H9 (cell line): Measurements from ENCODE around the gene ITPK1. TPM values are rescaled to one million over a fixed set of nuclear protein-coding genes. Genes with fewer than 3 reads are reported as not detected.

ENCODE experiments used
- DNase-seq: peaks from one replicate; pipeline ENCODE4 v3.0.0-alpha.2; 2017
- H2AFZ ChIP-seq: one replicate; pipeline ENCODE4 v1.6.1; 2013; ENCODE audit warnings: mild to moderate bottlenecking, low read length, control low read depth, moderate library complexity
- H2AK5ac ChIP-seq: 2 replicates; pipeline ENCODE4 v1.6.1; 2013; ENCODE audit warnings: low read length, control low read depth, mixed read lengths; ENCODE audit not compliant: insufficient read length
- H2BK120ac ChIP-seq: one replicate; pipeline ENCODE4 v1.6.1; 2013; ENCODE audit warnings: low read depth, mild to moderate bottlenecking, low read length, control low read depth, inconsistent platforms; ENCODE audit not compliant: poor library complexity, severe bottlenecking
- H2BK12ac ChIP-seq: 2 replicates; pipeline ENCODE4 v1.6.1; 2013; ENCODE audit warnings: low read length, control low read depth, mixed read lengths, low read depth; ENCODE audit not compliant: insufficient read length
- H2BK15ac ChIP-seq: 2 replicates; pipeline ENCODE4 v1.6.1; 2013; ENCODE audit warnings: low read depth, low read length, control low read depth
- H2BK20ac ChIP-seq: one replicate; pipeline ENCODE4 v1.6.1; 2013; ENCODE audit warnings: low read depth, mild to moderate bottlenecking, low read length, control low read depth, inconsistent platforms; ENCODE audit not compliant: poor library complexity, severe bottlenecking
- H2BK5ac ChIP-seq: 2 replicates; pipeline ENCODE4 v1.6.1; 2013; ENCODE audit warnings: low read length, control low read depth, mixed read lengths; ENCODE audit not compliant: insufficient read length
- H3K14ac ChIP-seq: 2 replicates; pipeline ENCODE4 v1.6.1; 2013; ENCODE audit warnings: low read length, control low read depth; ENCODE audit not compliant: insufficient read depth
- H3K18ac ChIP-seq: 2 replicates; pipeline ENCODE4 v1.6.1; 2013; ENCODE audit warnings: low read depth, mild to moderate bottlenecking, mixed read lengths, low read length, control low read depth; ENCODE audit not compliant: insufficient read length
- H3K23ac ChIP-seq: 2 replicates; pipeline ENCODE4 v1.6.1; 2013; ENCODE audit warnings: low read length, control low read depth, mixed read lengths, low read depth; ENCODE audit not compliant: insufficient read length
- H3K23me2 ChIP-seq: 2 replicates; pipeline ENCODE4 v1.6.1; 2013; ENCODE audit warnings: low read depth, mild to moderate bottlenecking, mixed read lengths, low read length, control low read depth; ENCODE audit not compliant: insufficient read length, poor library complexity, severe bottlenecking
- H3K27ac ChIP-seq: 2 replicates; pipeline ENCODE4 v1.5.1; 2013; ENCODE audit warnings: low read length, control low read depth, mixed read lengths, low read depth; ENCODE audit not compliant: insufficient read length
- H3K27me3 ChIP-seq: 2 replicates; pipeline ENCODE4 v1.6.1; 2013; ENCODE audit warnings: low read length, control low read depth, inconsistent platforms; ENCODE audit not compliant: insufficient read depth
- H3K4ac ChIP-seq: 2 replicates; pipeline ENCODE4 v1.6.1; 2013; ENCODE audit warnings: low read depth, mild to moderate bottlenecking, control low read depth, inconsistent platforms, low read length, moderate library complexity
- H3K4me1 ChIP-seq: 2 replicates; pipeline ENCODE4 v1.6.1; 2013; ENCODE audit warnings: low read length, control low read depth, inconsistent platforms; ENCODE audit not compliant: insufficient read depth
- H3K4me2 ChIP-seq: 2 replicates; pipeline ENCODE4 v1.6.1; 2013; ENCODE audit warnings: low read length, control low read depth, mixed read lengths; ENCODE audit not compliant: insufficient read length, insufficient read depth
- H3K56ac ChIP-seq: 2 replicates; pipeline ENCODE4 v1.6.1; 2013; ENCODE audit warnings: low read depth, mild to moderate bottlenecking, mixed read lengths, low read length, control low read depth; ENCODE audit not compliant: insufficient read length
- H3K79me1 ChIP-seq: 2 replicates; pipeline ENCODE4 v1.6.1; 2013; ENCODE audit warnings: low read depth, mild to moderate bottlenecking, moderate library complexity, low read length, control low read depth, inconsistent platforms; ENCODE audit not compliant: insufficient read depth, poor library complexity, severe bottlenecking
- H3K79me2 ChIP-seq: 2 replicates; pipeline ENCODE4 v1.6.1; 2013; ENCODE audit warnings: low read length, control low read depth, inconsistent platforms; ENCODE audit not compliant: insufficient read depth
- H3K9ac ChIP-seq: 2 replicates; pipeline ENCODE4 v1.6.1; 2013; ENCODE audit warnings: low read length, control low read depth, mixed read lengths; ENCODE audit not compliant: insufficient read length; ENCODE audit errors: extremely low read depth
- H3K9me3 ChIP-seq: one replicate; pipeline ENCODE4 v1.6.1; 2013; ENCODE audit warnings: low read depth, low read length, inconsistent platforms; ENCODE audit not compliant: control insufficient read depth
- H3T11ph ChIP-seq: one replicate; pipeline ENCODE4 v1.6.1; 2013; ENCODE audit warnings: mild to moderate bottlenecking, low read length, control low read depth, inconsistent platforms
- H4K20me1 ChIP-seq: one replicate; pipeline ENCODE4 v1.6.1; 2013; ENCODE audit not compliant: control insufficient read depth, insufficient read length, insufficient read depth
- H4K5ac ChIP-seq: 2 replicates; pipeline ENCODE4 v1.6.1; 2013; ENCODE audit warnings: low read depth, mild to moderate bottlenecking, mixed read lengths, low read length, control low read depth; ENCODE audit not compliant: insufficient read length
- H4K8ac ChIP-seq: replicated peaks from 2 replicates; pipeline ENCODE4 v1.6.1; 2013; ENCODE audit warnings: low read length, control low read depth, mixed read lengths, low read depth; ENCODE audit not compliant: insufficient read length
- H4K91ac ChIP-seq: 2 replicates; pipeline ENCODE4 v1.6.1; 2013; ENCODE audit warnings: low read depth, mild to moderate bottlenecking, moderate library complexity, mixed read lengths, low read length, control low read depth; ENCODE audit not compliant: insufficient read length
- H3K27ac Mint-ChIP-seq, 3 experiments: 2 replicates in 2 of 3; 3 replicates in 1 of 3; pipeline ENCODE4 v1.8.0; 2020 to 2021; ENCODE audit warnings: mixed read lengths in 3 of 3, mild to moderate bottlenecking in 1 of 3, moderate library complexity in 1 of 3
- H3K27me3 Mint-ChIP-seq: 2 replicates; pipeline ENCODE4 v1.8.0; 2021; ENCODE audit warnings: low read depth, mild to moderate bottlenecking, moderate library complexity, mixed read lengths
- H3K36me3 Mint-ChIP-seq, 3 experiments: 2 replicates in 2 of 3; 3 replicates in 1 of 3; pipeline ENCODE4 v1.8.0; 2020 to 2021; ENCODE audit warnings: low read depth in 3 of 3, mixed read lengths in 3 of 3; ENCODE audit not compliant: insufficient read depth in 1 of 3
- H3K4me1 Mint-ChIP-seq, 2 experiments: 2 replicates each; pipeline ENCODE4 v1.8.0; 2020; ENCODE audit warnings: mixed read lengths in 2 of 2
- H3K4me3 Mint-ChIP-seq, 2 experiments: 2 replicates in 1 of 2; 3 replicates in 1 of 2; pipeline ENCODE4 v1.8.0; 2020 to 2021; ENCODE audit warnings: mild to moderate bottlenecking in 2 of 2, mixed read lengths in 2 of 2, moderate library complexity in 1 of 2
- H3K9me3 Mint-ChIP-seq, 2 experiments: 2 replicates in 1 of 2; 3 replicates in 1 of 2; pipeline ENCODE4 v1.8.0; 2020; ENCODE audit warnings: mild to moderate bottlenecking in 2 of 2, mixed read lengths in 2 of 2, moderate library complexity in 1 of 2
- WGBS: extraction: QIAGEN DNeasy Blood & Tissue Kit; methylation state at CpG from one replicate; pipeline ENCODE4 v1.1.7; 2013; ENCODE audit warnings: missing lambda C conversion rate, low lambda C conversion rate, mixed read lengths; ENCODE audit not compliant: insufficient read length; ENCODE audit errors: extremely low coverage; 5-methylcytosine and 5-hydroxymethylcytosine counted together
- total RNA-seq: library from RNA; stranded (reverse); gene quantifications from 2 replicates; pipeline ENCODE4 v1.2.1, GENCODE V29; 2021
- TF ChIP-seq, protein P1 (sequence below): fragments of 200-600 bp; sonication (generic); conservative IDR thresholded peaks from 3 replicates; pipeline ENCODE4 v1.8.0; 2021; ENCODE audit warnings: antibody characterized with exemption, mild to moderate bottlenecking

ITPK1 gene
- total RNA-seq, 1 experiment from 2014 or later = 92.7 TPM

DNA sequence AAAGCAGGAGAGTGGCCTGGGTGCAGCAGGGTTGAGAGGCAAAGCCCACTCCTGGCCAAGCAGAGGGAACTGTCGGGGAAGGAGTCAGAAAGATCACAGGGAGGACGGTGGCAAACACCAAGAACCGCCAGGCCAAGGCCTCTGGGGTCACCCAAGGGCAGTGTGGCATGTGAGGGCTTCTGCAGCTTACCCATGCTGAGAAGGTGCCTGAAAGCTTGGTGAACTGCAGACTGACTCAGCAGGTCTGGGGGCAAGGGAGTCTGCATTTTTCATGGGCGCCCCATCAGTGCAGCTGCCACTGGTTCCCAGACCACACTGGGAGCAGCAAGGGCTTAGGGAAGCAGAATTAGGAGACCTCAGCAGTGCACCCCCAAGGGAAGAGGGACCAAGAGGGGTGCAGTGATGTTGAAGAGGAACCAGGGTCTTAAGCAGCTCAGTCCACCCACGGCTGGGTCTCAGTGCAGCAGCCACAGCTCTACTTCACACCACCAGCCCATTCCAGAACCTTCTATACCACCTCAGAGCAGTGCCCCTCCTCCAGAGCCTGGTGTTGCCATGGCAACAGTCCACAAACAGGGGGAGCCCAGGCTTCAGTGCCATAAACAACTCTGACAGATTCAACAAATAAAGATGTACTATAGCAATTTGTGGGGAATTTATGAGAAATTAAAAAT lies 59.4 kb downstream of the ITPK1 start:
- Histone ChIP-seq H4K20me1 (peaks cover 2% of the 10 kb centered on the region), H3K79me1 (no peaks in the 10 kb centered on the region), H3K56ac (no peak overlapping the region), H2BK20ac (no peak overlapping the region), H3K27me3 (no peaks in the 10 kb centered on the region), H3T11ph (no peak overlapping the region), H3K9me3 (no peaks in the 10 kb centered on the region), H4K8ac (no peak overlapping the region), H3K4me2 (no peak overlapping the region), H3K4me1 (peaks cover 5% of the 10 kb centered on the region), H2AFZ (no peak overlapping the region), H4K91ac (no peak overlapping the region), H3K79me2 (no peaks in the 10 kb centered on the region), H2BK5ac (no peak overlapping the region), H3K27ac (no peak overlapping the region), H3K18ac (peak overlapping the region; percentile 41), H2AK5ac (no peak overlapping the region), H3K14ac (no peak overlapping the region; the same call in 1 of the 2 replicates), H3K4ac (no peak overlapping the region), H4K5ac (no peak overlapping the region), H3K23me2 (no peaks in the 10 kb centered on the region), H3K23ac (no peak overlapping the region), H2BK15ac (no peak overlapping the region), H2BK12ac (no peak overlapping the region), H2BK120ac (no peak overlapping the region), H3K9ac (no peak overlapping the region)
- peak overlapping the region; percentile 72 to 90 (median 89); a peak in 6 of 7 replicates for H3K27ac Mint-ChIP-seq
- no CpG with 5 or more reads among the region's 5 CpGs for WGBS
- TF ChIP-seq, protein P1, sequence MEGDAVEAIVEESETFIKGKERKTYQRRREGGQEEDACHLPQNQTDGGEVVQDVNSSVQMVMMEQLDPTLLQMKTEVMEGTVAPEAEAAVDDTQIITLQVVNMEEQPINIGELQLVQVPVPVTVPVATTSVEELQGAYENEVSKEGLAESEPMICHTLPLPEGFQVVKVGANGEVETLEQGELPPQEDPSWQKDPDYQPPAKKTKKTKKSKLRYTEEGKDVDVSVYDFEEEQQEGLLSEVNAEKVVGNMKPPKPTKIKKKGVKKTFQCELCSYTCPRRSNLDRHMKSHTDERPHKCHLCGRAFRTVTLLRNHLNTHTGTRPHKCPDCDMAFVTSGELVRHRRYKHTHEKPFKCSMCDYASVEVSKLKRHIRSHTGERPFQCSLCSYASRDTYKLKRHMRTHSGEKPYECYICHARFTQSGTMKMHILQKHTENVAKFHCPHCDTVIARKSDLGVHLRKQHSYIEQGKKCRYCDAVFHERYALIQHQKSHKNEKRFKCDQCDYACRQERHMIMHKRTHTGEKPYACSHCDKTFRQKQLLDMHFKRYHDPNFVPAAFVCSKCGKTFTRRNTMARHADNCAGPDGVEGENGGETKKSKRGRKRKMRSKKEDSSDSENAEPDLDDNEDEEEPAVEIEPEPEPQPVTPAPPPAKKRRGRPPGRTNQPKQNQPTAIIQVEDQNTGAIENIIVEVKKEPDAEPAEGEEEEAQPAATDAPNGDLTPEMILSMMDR = no peak
- DNase-seq = no peak
- H3K27me3 Mint-ChIP-seq = no peaks in the 10 kb centered on the region
- no peak overlapping the region for H3K4me3 Mint-ChIP-seq
- peaks cover 7 to 13% (median 8%) of the 10 kb centered on the region in 3 experiments; a peak in 4 of 7 replicates for H3K36me3 Mint-ChIP-seq
- no peaks in the 10 kb centered on the region for H3K9me3 Mint-ChIP-seq
- H3K4me1 Mint-ChIP-seq = peaks cover 60 to 66% of the 10 kb centered on the region in 2 experiments
